PC-9 (cell line): Measurements from ENCODE around the gene SH3PXD2A. TPM values are rescaled to one million over a fixed set of nuclear protein-coding genes. Genes with fewer than 3 reads are reported as not detected.

Source experiments
- BruUV-seq: library from RNA; stranded (reverse); fragments of 400-500 nt; replicated peaks from 2 replicates; lab custom pipeline; 2021; lab: Mats Ljungman, UMichigan
- CTCF ChIA-PET: fragments of 300-600 bp; sonication (Branson Sonifier 250); formaldehyde crosslinking; loops from one replicate; lab custom pipeline; 2022; ENCODE audit warnings: antibody characterized with exemption; lab: Charles Lee
- POLR2A ChIA-PET: fragments of 300-600 bp; sonication (Branson Sonifier 250); formaldehyde crosslinking; loops from one replicate; lab custom pipeline; 2022; ENCODE audit warnings: antibody characterized with exemption; ENCODE audit not compliant: unreplicated experiment; lab: Charles Lee
- DNase-seq, 2 experiments: peaks; one replicate each; pipeline versions ENCODE4 v3.0.0 to v3.0.0-alpha.2; 2015 to 2022; ENCODE audit warnings: mixed read lengths in 1 of 2
- H2AFZ ChIP-seq: fragments of 200-600 bp; sonication (generic); 2 replicates; pipeline ENCODE4 v1.8.1; 2017; ENCODE audit warnings: antibody characterized with exemption
- H3F3A ChIP-seq: fragments of 200-600 bp; sonication (generic); 2 replicates; pipeline ENCODE4 v1.8.1; 2017; ENCODE audit warnings: antibody characterized with exemption, mild to moderate bottlenecking, low read depth; ENCODE audit not compliant: insufficient read depth
- H3K27ac ChIP-seq: fragments of 200-600 bp; sonication (generic); 2 replicates; pipeline ENCODE4 v1.6.1; 2016; ENCODE audit warnings: mixed run types
- H3K27me3 ChIP-seq: fragments of 200-600 bp; sonication (generic); 2 replicates; pipeline ENCODE4 v1.6.1; 2016; ENCODE audit warnings: low read depth, mixed run types; ENCODE audit not compliant: insufficient read depth
- H3K36me3 ChIP-seq: fragments of 200-600 bp; sonication (generic); 2 replicates; pipeline ENCODE4 v1.6.1; 2016; ENCODE audit warnings: low read depth, mixed run types
- H3K4me1 ChIP-seq: fragments of 200-600 bp; sonication (generic); replicated peaks from 2 replicates; pipeline ENCODE4 v1.6.1; 2016; ENCODE audit warnings: mixed run types; ENCODE audit not compliant: insufficient read depth
- H3K4me2 ChIP-seq: fragments of 200-600 bp; sonication (generic); 2 replicates; pipeline ENCODE4 v1.6.1; 2017; ENCODE audit warnings: mixed run types
- H3K4me3 ChIP-seq: fragments of 200-600 bp; sonication (generic); 2 replicates; pipeline ENCODE4 v1.6.1; 2016; ENCODE audit warnings: mixed run types
- H3K79me2 ChIP-seq: fragments of 200-600 bp; sonication (generic); 2 replicates; pipeline ENCODE4 v1.6.1; 2017; ENCODE audit warnings: low read depth, mixed run types
- H3K9me2 ChIP-seq: fragments of 200-600 bp; sonication (generic); 2 replicates; pipeline ENCODE4 v1.8.1; 2017; ENCODE audit warnings: mild to moderate bottlenecking; ENCODE audit not compliant: insufficient read depth
- H3K9me3 ChIP-seq: fragments of 200-600 bp; sonication (generic); 2 replicates; pipeline ENCODE4 v1.8.1; 2016; ENCODE audit warnings: low read depth; ENCODE audit not compliant: insufficient read depth
- H4K20me1 ChIP-seq: fragments of 200-600 bp; sonication (generic); 2 replicates; pipeline ENCODE4 v1.8.1; 2017; ENCODE audit not compliant: insufficient read depth
- CTCF ChIP-seq: fragments of 200-600 bp; sonication (generic); conservative IDR thresholded peaks from 2 replicates; pipeline ENCODE4 v1.6.1; 2017; ENCODE audit warnings: mixed run types, antibody characterized with exemption, mild to moderate bottlenecking, moderate library complexity
- EZH2 ChIP-seq: fragments of 200-600 bp; sonication (generic); IDR thresholded peaks from 2 replicates; pipeline ENCODE4 v1.8.0; 2017; ENCODE audit warnings: antibody characterized with exemption, low read depth
- intact Hi-C: fragments of 100-400 bp; cut with micrococcal nuclease; formaldehyde crosslinking; loops from one replicate; pipeline ENCODE4 v1.10.0; 2022; ENCODE audit not compliant: unreplicated experiment
- total RNA-seq: library from RNA; stranded (reverse); gene quantifications from 2 replicates; pipeline ENCODE4 v1.2.3, GENCODE V29; 2021

The SH3PXD2A gene
- total RNA-seq, 1 experiment from 2014 or later = 12.5 TPM

- no peak overlapping the region for H2AFZ ChIP-seq
- H3K9me2 ChIP-seq = no peaks in the 10 kb centered on the region
- no TSS peak for BruUV-seq
- H3K4me3 ChIP-seq = no peak overlapping the region
- H3F3A ChIP-seq = no peaks in the 10 kb centered on the region
- H3K79me2 ChIP-seq = no peaks in the 10 kb centered on the region
- no peaks in the 10 kb centered on the region for H3K27me3 ChIP-seq
- ChIA-PET POLR2A (no interaction called here), CTCF (no interaction called here)
- no peak overlapping the region for H3K4me2 ChIP-seq
- intact Hi-C loops = loop anchor here (10.0 kb wide), 1 partner anchor 52 kb away; the partner anchor contains the start of gene NEURL1
- H3K36me3 ChIP-seq = no peaks in the 10 kb centered on the region
- no peaks in the 10 kb centered on the region for H3K9me3 ChIP-seq
- no peak for TF ChIP-seq EZH2
- TF ChIP-seq CTCF = no peak
- peaks cover 21% of the 10 kb centered on the region for H3K4me1 ChIP-seq
- H3K27ac ChIP-seq = no peak overlapping the region
- no peaks in the 10 kb centered on the region for H4K20me1 ChIP-seq
- no peak for DNase-seq
Observed at GRCh38 chr10:103546401-103546800, 309.0 kb downstream of the SH3PXD2A start.

- H2AFZ ChIP-seq = no peak overlapping the region
- no peak for TF ChIP-seq CTCF
- TF ChIP-seq EZH2 = no peak
- POLR2A ChIA-PET = no interaction called here
Observed at GRCh38 chr10:103545771-103546281, 309.6 kb downstream of the SH3PXD2A start.

GRCh38 chr10:103545366-103545765 lies 310.0 kb downstream of the SH3PXD2A start:
- CTCF ChIA-PET = no interaction called here
- TF ChIP-seq EZH2 = no peak
- TF ChIP-seq CTCF = no peak
- intact Hi-C loops = loop anchor here (10.0 kb wide), 1 partner anchor 51 kb away; the partner anchor contains the start of gene NEURL1
- no peaks in the 10 kb centered on the region for H3K36me3 ChIP-seq
- H3K27ac ChIP-seq = no peak overlapping the region
- no peak overlapping the region for H2AFZ ChIP-seq
- no peaks in the 10 kb centered on the region for H3K79me2 ChIP-seq
- H4K20me1 ChIP-seq = no peaks in the 10 kb centered on the region
- BruUV-seq = no TSS peak
- H3K9me3 ChIP-seq = no peaks in the 10 kb centered on the region
- no peaks in the 10 kb centered on the region for H3K9me2 ChIP-seq
- H3F3A ChIP-seq = no peaks in the 10 kb centered on the region
- POLR2A ChIA-PET = no interaction called here
- H3K4me2 ChIP-seq = no peak overlapping the region; the same call in 1 of the 2 replicates
- H3K4me1 ChIP-seq = peaks cover 21% of the 10 kb centered on the region
- DNase-seq = no peak
- no peak overlapping the region for H3K4me3 ChIP-seq
- no peaks in the 10 kb centered on the region for H3K27me3 ChIP-seq

More at GRCh38 chr10:103545771-103546281, 309.6 kb downstream of the SH3PXD2A start:
- no peak overlapping the region for H3K4me3 ChIP-seq
- H3K9me3 ChIP-seq = no peaks in the 10 kb centered on the region
- H3F3A ChIP-seq = no peaks in the 10 kb centered on the region
- H3K9me2 ChIP-seq = no peaks in the 10 kb centered on the region
- H3K36me3 ChIP-seq = no peaks in the 10 kb centered on the region
- no TSS peak for BruUV-seq
- H3K79me2 ChIP-seq = no peaks in the 10 kb centered on the region
- peaks cover 21% of the 10 kb centered on the region for H3K4me1 ChIP-seq
- H3K27ac ChIP-seq = no peak overlapping the region
- no peaks in the 10 kb centered on the region for H3K27me3 ChIP-seq
- intact Hi-C loops = loop anchor here (10.0 kb wide), 1 partner anchor 51 kb away; the partner anchor contains the start of gene NEURL1
- CTCF ChIA-PET = no interaction called here
- DNase-seq = no peak
- no peaks in the 10 kb centered on the region for H4K20me1 ChIP-seq
- H3K4me2 ChIP-seq = no peak overlapping the region; the same call in 1 of the 2 replicates
